Vagina (tissue), 2 donors: Measurements from ENCODE around the gene ZNF823. TPM values are rescaled to one million over a fixed set of nuclear protein-coding genes. Genes with fewer than 3 reads are reported as not detected.
"Not testable (repeated sequence)": the region's sequence is repeated elsewhere in the genome, so short reads cannot be mapped to it uniquely, and the experiment has no call there.

ENCODE experiments used
- DNase-seq, 2 donors: peaks; one replicate each; pipeline ENCODE4 v3.0.0-alpha.2; 2017; ENCODE audit errors: extremely low spot score in 2 of 2
- H3K27ac ChIP-seq: fragments of 200-600 bp; sonication (generic); one replicate; pipeline ENCODE4 v1.5.1; 2019
- H3K27me3 ChIP-seq: fragments of 200-600 bp; sonication (generic); one replicate; pipeline ENCODE4 v1.5.1; 2019
- H3K36me3 ChIP-seq, 2 donors: fragments of 200-600 bp; sonication (generic); one replicate each; pipeline ENCODE4 v1.5.1; 2017 to 2019
- H3K4me1 ChIP-seq: fragments of 200-600 bp; sonication (generic); one replicate; pipeline ENCODE4 v1.5.1; 2019
- H3K4me3 ChIP-seq, 2 donors: fragments of 200-600 bp; sonication (generic); 1 replicate in 1 of 2; 2 replicates in 1 of 2; pipeline ENCODE4 v1.5.1; 2016 to 2019
- H3K9me3 ChIP-seq: fragments of 200-600 bp; sonication (generic); one replicate; pipeline ENCODE4 v1.5.1; 2019
- CTCF ChIP-seq, 3 experiments: fragments of 450-650 bp in 2 of 3; fragments of 200-600 bp in 1 of 3; sonication (generic) in 1 of 3; IDR thresholded peaks; one replicate each; pipeline ENCODE4 v1.5.1; 2017 to 2019; ENCODE audit warnings: antibody characterized with exemption in 3 of 3, mild to moderate bottlenecking in 2 of 3, moderate library complexity in 2 of 3
- POLR2A ChIP-seq, 2 donors: fragments of 450-650 bp; IDR thresholded peaks; one replicate each; pipeline ENCODE4 v1.6.1; 2017; ENCODE audit warnings: antibody characterized with exemption in 2 of 2, mild to moderate bottlenecking in 2 of 2, moderate library complexity in 2 of 2
- POLR2AphosphoS5 ChIP-seq, 2 donors: sonication (generic); formaldehyde crosslinking; IDR thresholded peaks; one replicate each; pipeline ENCODE4 v1.9.0; 2017; ENCODE audit warnings: antibody characterized with exemption in 2 of 2, mild to moderate bottlenecking in 2 of 2, low read depth in 1 of 2; ENCODE audit not compliant: insufficient read depth in 1 of 2
- intact Hi-C: fragments of 100-400 bp; cut with DNase I; formaldehyde crosslinking; loops from one replicate; pipeline ENCODE4 v1.15.1; 2023
- total RNA-seq: library from RNA; depleted of rRNA; stranded (reverse); fragments of >200 nt; gene quantifications from one replicate; pipeline ENCODE4 v1.2.3, GENCODE V29; 2016

The ZNF823 gene
- total RNA-seq, 1 donor from 2014 or later, result 14.2 TPM

GRCh38 chr19:11780431-11781020 is 41.8 kb upstream of the ZNF823 start:
- no peak overlapping the region for H3K27ac ChIP-seq
- TF ChIP-seq CTCF (IDR thresholded peaks at IDR 0.05) (no peak), POLR2A (IDR thresholded peaks at IDR 0.05) (no peak), POLR2AphosphoS5 (IDR thresholded peaks at IDR 0.05; ENCODE audit: insufficient read depth in 1 of 2, low read depth in 1 of 2) (no peak)
- H3K9me3 ChIP-seq, result peaks cover 73% of the 10 kb centered on the region
- intact Hi-C loops, result no loop called here
- H3K4me3 ChIP-seq, result no peak overlapping the region
- H3K4me1 ChIP-seq, result no peaks in the 10 kb centered on the region
- peaks cover 14 to 63% of the 10 kb centered on the region in 2 donors for H3K36me3 ChIP-seq
- H3K27me3 ChIP-seq, result no peaks in the 10 kb centered on the region
- no peak for DNase-seq

GRCh38 chr19:11776669-11777068 is 37.9 kb upstream of the ZNF823 start:
- intact Hi-C loops, H3K27ac ChIP-seq, H3K4me1 ChIP-seq, H3K4me3 ChIP-seq, DNase-seq, H3K27me3 ChIP-seq: not testable (repeated sequence)
- Histone ChIP-seq H3K36me3 (peaks cover 14 to 52% of the 10 kb centered on the region in 2 donors), H3K9me3 (peaks cover 66% of the 10 kb centered on the region)

GRCh38 chr19:11771520-11771919 is 32.8 kb upstream of the ZNF823 start:
- H3K36me3 ChIP-seq, H3K27me3 ChIP-seq, intact Hi-C loops, DNase-seq, H3K4me3 ChIP-seq, H3K27ac ChIP-seq: not testable (repeated sequence)
- peaks cover 15% of the 10 kb centered on the region for H3K4me1 ChIP-seq
- H3K9me3 ChIP-seq, result peaks cover 19% of the 10 kb centered on the region

- H3K4me1 ChIP-seq, result peaks cover 15% of the 10 kb centered on the region
- no peak for TF ChIP-seq CTCF (IDR thresholded peaks at IDR 0.05)
- TF ChIP-seq POLR2A (IDR thresholded peaks at IDR 0.05), result no peak
- no peak for TF ChIP-seq POLR2AphosphoS5 (IDR thresholded peaks at IDR 0.05; ENCODE audit: insufficient read depth in 1 of 2, low read depth in 1 of 2)
- H3K36me3 ChIP-seq, result no peaks in the 10 kb centered on the region
- H3K27me3 ChIP-seq, result no peaks in the 10 kb centered on the region
- intact Hi-C loops, result no loop called here
- peaks cover 14% of the 10 kb centered on the region for H3K9me3 ChIP-seq
- no peak for DNase-seq
- no peak overlapping the region for H3K4me3 ChIP-seq
- H3K27ac ChIP-seq, result no peak overlapping the region
These were observed 31.2 kb upstream of the ZNF823 start for GRCh38 chr19:11769995-11770394.

- H3K36me3 ChIP-seq, result no peaks in the 10 kb centered on the region
- H3K27me3 ChIP-seq, result no peaks in the 10 kb centered on the region
- peak overlapping the region; percentile 76 to 97 for H3K4me3 ChIP-seq
- intact Hi-C loops, result no loop called here
- H3K27ac ChIP-seq, result peak overlapping the region; percentile 88
- DNase-seq, result no peak
- H3K4me1 ChIP-seq, result peaks cover 15% of the 10 kb centered on the region
- peaks cover 2% of the 10 kb centered on the region for H3K9me3 ChIP-seq
- TF ChIP-seq POLR2AphosphoS5 (IDR thresholded peaks at IDR 0.05; ENCODE audit: insufficient read depth in 1 of 2, low read depth in 1 of 2) (no peak), CTCF (IDR thresholded peaks at IDR 0.05) (no peak), POLR2A (IDR thresholded peaks at IDR 0.05) (no peak)
These were observed 28.9 kb upstream of the ZNF823 start for GRCh38 chr19:11767633-11768133.
